Measurements from ENCODE around the gene FUT8.

The FUT8 gene

GRCh38 chr14:65748796-65749195 lies 336.3 kb downstream of the FUT8 start:
- DNase-seq (ENCODE audit: low read depth) = no peak
- no peak for TF ChIP-seq CTCF (conservative IDR thresholded peaks at IDR 0.05; ENCODE audit: low read depth, low read length)
- H3K4me3 ChIP-seq (ENCODE audit: low read depth, low read length) = no peak overlapping the region

GRCh38 chr14:65749287-65749686 lies 336.8 kb downstream of the FUT8 start:
- H3K4me3 ChIP-seq (ENCODE audit: low read depth, low read length) = no peak overlapping the region
- no peak for TF ChIP-seq CTCF (conservative IDR thresholded peaks at IDR 0.05; ENCODE audit: low read depth, low read length)
- no peak for DNase-seq (ENCODE audit: low read depth)

- no peak overlapping the region for H3K4me3 ChIP-seq (ENCODE audit: low read depth, low read length)
- DNase-seq (ENCODE audit: low read depth) = no peak
- no peak for TF ChIP-seq CTCF (conservative IDR thresholded peaks at IDR 0.05; ENCODE audit: low read depth, low read length)
Measured at GRCh38 chr14:65750906-65751305, 338.4 kb downstream of the FUT8 start.

GRCh38 chr14:65751510-65751909 lies 339.0 kb downstream of the FUT8 start:
- DNase-seq (ENCODE audit: low read depth) = no peak
- H3K4me3 ChIP-seq (ENCODE audit: low read depth, low read length) = no peak overlapping the region
- no peak for TF ChIP-seq CTCF (conservative IDR thresholded peaks at IDR 0.05; ENCODE audit: low read depth, low read length)

GRCh38 chr14:65753061-65753460 lies 340.5 kb downstream of the FUT8 start:
- H3K4me3 ChIP-seq (ENCODE audit: low read depth, low read length) = no peak overlapping the region
- TF ChIP-seq CTCF (conservative IDR thresholded peaks at IDR 0.05; ENCODE audit: low read depth, low read length) = no peak
- no peak for DNase-seq (ENCODE audit: low read depth)

GRCh38 chr14:65755331-65755730 lies 342.8 kb downstream of the FUT8 start:
- no peak for DNase-seq (ENCODE audit: low read depth)
- no peak for TF ChIP-seq CTCF (conservative IDR thresholded peaks at IDR 0.05; ENCODE audit: low read depth, low read length)
- no peak overlapping the region for H3K4me3 ChIP-seq (ENCODE audit: low read depth, low read length)

- H3K4me3 ChIP-seq (ENCODE audit: low read depth, low read length) = no peak overlapping the region
- no peak for DNase-seq (ENCODE audit: low read depth)
- no peak for TF ChIP-seq CTCF (conservative IDR thresholded peaks at IDR 0.05; ENCODE audit: low read depth, low read length)
Measured at GRCh38 chr14:65756880-65757279, 344.4 kb downstream of the FUT8 start.

All from choroid plexus epithelial cell (primary cell).